ENCODE results near the gene FARP2.
"Not testable (repeated sequence)": the region's sequence is repeated elsewhere in the genome, so short reads cannot be mapped to it uniquely, and the experiment has no call there.

Gene FARP2

DNA sequence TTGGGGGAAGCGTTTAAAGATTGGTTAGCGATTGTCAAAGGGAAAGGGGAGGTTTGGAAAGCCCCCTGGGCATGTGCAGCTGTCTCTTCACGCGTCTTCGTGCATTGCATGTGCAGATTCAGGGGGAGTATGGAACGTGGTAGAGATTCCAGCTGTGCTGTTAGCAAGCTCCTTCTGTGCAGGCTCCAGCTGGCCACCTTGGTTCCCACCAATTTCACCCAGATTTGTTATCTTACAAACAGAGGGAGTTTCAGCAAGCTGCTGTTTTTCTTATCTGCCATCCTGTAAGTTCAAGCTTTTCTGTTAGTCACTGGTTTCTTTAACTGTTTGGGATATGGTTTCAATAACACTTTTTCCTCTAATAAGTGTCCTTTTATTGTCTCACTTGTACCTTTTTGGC lies 30.4 kb downstream of the FARP2 start:
- in situ Hi-C loops (cut with HindIII; ENCODE audit: low sequenced_read_pairs): loop anchor here (5.0 kb wide), 2 partner anchors 41 to 96 kb away; no protein-coding TSS in a partner anchor
- TF ChIP-seq, protein P1, sequence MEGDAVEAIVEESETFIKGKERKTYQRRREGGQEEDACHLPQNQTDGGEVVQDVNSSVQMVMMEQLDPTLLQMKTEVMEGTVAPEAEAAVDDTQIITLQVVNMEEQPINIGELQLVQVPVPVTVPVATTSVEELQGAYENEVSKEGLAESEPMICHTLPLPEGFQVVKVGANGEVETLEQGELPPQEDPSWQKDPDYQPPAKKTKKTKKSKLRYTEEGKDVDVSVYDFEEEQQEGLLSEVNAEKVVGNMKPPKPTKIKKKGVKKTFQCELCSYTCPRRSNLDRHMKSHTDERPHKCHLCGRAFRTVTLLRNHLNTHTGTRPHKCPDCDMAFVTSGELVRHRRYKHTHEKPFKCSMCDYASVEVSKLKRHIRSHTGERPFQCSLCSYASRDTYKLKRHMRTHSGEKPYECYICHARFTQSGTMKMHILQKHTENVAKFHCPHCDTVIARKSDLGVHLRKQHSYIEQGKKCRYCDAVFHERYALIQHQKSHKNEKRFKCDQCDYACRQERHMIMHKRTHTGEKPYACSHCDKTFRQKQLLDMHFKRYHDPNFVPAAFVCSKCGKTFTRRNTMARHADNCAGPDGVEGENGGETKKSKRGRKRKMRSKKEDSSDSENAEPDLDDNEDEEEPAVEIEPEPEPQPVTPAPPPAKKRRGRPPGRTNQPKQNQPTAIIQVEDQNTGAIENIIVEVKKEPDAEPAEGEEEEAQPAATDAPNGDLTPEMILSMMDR (IDR thresholded peaks at IDR 0.05; ENCODE audit: low read depth, low read length, missing control alignments): no peak
- DNase-seq (ENCODE audit: low read depth): no peak
- no peak overlapping the region for H3K4me3 ChIP-seq (ENCODE audit: low read depth, low read length)

DNA sequence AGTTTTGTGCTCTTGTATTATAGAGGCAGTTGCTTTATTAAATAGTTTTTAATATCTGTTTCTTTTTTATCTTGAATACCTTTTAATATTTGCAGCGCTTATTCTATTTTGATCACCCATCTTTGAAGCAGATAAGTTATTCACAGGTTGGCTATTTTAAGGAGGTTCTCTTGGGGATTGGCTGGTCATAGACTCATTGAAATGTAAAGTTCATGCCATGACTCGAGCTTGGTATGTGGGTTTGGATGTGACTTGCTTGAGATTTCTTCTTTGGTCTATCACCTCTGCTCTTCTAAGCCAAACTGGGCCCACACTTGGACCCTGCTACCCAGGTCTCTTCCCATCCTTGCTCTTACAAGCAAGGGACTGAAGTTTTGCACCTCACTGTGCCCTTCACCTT lies 33.6 kb downstream of the FARP2 start:
- in situ Hi-C loops (cut with HindIII; ENCODE audit: low sequenced_read_pairs): loop anchor here (5.0 kb wide), 2 partner anchors 38 to 93 kb away; no protein-coding TSS in a partner anchor
- DNase-seq (ENCODE audit: low read depth): no peak
- TF ChIP-seq, protein P1 (IDR thresholded peaks at IDR 0.05; ENCODE audit: low read depth, low read length, missing control alignments): no peak
- H3K4me3 ChIP-seq (ENCODE audit: low read depth, low read length): no peak overlapping the region

DNA sequence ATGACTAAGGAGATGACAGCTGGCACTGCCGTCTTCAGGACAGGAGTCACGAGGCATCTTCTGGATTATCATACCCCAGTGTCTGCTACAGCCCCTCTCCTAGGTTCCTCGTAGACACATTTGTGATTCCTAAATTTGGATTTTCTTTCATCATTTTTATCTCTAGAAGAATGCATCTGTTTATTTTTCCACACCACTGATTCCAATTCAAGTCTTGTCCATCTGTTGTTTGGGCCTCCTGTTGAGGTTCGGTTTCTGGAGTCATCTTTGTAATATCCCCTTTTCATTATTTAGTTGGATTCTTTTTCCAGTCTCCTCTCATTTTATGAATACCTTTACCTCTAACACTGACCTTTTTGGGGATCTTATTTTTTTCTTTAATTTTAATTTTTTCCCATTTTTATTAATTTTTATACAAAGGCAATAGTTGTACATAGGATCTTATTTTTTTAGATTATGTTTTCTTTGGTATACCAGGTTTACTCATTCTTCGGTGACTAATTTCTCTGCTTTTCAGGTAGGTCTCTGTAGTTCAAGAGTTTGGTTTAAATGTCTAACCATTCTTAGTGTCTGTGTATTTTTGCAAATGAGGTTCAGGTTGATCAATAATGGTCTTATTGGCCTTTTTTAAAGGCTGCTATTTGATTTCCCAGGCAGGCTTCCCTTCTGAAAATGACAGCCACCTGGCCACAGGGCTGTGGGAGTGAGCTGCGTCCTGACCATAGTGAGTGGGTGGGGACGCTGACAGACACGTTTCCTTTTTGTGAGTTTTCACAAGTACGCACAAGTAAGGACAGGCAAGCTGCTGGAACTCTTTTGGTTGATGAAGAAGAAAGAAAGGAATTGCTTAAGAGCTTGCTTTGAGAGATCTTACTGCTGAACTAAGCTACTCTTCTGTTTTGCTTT lies 34.5 kb downstream of the FARP2 start:
- in situ Hi-C loops (cut with HindIII; ENCODE audit: low sequenced_read_pairs): no loop called here
- H3K4me3 ChIP-seq (ENCODE audit: low read depth, low read length): no peak overlapping the region
- TF ChIP-seq, protein P1 (IDR thresholded peaks at IDR 0.05; ENCODE audit: low read depth, low read length, missing control alignments): no peak
- no peak for DNase-seq (ENCODE audit: low read depth)

DNA sequence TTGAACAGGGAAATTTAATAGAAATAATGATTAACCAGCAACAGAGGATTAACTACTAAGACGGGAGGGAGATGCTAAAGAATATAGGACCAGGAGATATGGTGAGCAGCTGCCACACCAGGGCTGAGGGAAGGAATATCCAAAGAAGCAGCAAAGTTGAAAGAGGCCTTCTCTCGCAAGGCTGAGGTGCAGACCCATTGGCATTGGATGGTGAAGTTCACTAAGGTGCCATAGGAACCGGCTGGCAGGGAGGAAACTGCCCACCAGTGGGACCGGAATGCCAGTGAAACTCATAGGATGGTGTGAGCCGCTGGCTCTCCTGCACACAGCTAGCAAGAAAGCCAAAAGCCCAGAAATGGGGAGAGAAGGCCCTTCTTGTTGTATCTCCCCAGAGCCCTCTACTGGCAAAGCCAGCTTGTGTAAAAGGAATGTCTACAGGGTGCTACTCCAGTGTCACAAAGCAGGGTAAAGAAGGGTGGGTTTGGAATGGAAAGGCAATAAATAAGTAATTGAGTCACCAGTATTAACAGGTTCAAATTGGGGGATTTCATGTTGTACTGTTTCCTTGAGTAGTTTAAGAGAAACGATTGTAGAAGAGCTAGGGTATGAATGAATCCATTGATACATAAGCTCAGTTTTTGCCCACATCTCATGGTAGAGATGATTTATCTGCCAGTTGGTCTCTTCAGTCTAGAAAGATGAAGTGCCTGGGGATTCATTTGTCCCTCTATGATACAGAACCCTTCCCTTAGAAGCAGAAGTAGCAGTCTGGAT lies 36.0 kb downstream of the FARP2 start:
- in situ Hi-C loops (cut with HindIII; ENCODE audit: low sequenced_read_pairs): no loop called here
- no peak overlapping the region for H3K4me3 ChIP-seq (ENCODE audit: low read depth, low read length)
- DNase-seq (ENCODE audit: low read depth): no peak
- TF ChIP-seq, protein P1 (IDR thresholded peaks at IDR 0.05; ENCODE audit: low read depth, low read length, missing control alignments): peak; percentile 37

DNA sequence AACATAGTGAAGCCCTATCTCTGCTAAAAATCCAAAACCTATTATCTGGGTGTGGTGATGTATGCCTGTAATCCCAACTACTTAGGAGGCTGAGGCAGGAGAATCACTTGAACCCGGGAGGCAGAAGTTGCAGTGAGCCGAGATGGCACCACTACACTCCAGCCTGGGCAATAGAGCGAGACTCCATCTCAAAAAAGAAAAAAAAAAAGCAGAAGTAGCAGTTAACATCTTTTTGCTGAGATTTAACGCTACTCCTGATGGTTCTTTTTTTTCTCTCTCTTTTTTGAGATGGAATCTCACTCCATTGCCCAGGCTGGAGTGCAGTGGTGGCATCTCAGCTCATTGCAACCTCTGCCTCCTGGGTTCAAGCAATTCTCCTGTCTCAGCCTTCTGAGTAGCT lies 36.7 kb downstream of the FARP2 start:
- in situ Hi-C loops (cut with HindIII; ENCODE audit: low sequenced_read_pairs); DNase-seq (ENCODE audit: low read depth); H3K4me3 ChIP-seq (ENCODE audit: low read depth, low read length): not testable (repeated sequence)

DNA sequence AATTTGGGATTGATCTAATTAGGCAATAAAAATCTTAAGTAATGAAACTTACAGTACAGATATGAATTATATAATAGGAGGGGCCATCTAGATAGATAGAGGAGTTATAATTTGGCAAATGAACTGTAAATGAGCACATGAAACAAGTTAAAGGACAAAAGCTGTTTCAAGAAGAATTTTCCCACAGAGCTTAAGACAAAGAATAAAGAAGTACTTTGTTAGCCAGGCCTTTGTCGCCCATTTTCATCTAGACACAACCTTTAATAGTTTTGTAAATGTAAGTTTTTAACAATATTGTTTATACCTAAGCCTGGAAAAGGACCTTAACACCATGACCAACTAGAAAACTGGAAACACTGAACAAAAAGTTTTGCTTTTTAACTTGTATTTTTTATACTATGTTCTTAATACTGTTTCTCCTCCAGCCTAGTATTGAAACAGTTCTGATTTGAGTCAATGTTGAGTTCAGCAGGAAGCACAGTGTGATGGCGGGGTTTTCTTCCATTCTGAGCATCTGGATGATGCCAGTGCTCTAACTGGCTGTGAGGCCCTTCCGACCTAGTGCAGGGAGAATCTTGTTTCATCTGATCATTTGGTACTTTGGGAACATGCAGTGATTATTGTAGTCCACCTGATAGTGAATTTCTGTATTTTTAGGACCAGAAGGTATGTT lies 37.6 kb downstream of the FARP2 start:
- no peak for DNase-seq (ENCODE audit: low read depth)
- TF ChIP-seq, protein P1 (IDR thresholded peaks at IDR 0.05; ENCODE audit: low read depth, low read length, missing control alignments): no peak
- in situ Hi-C loops (cut with HindIII; ENCODE audit: low sequenced_read_pairs): no loop called here
- H3K4me3 ChIP-seq (ENCODE audit: low read depth, low read length): no peak overlapping the region

DNA sequence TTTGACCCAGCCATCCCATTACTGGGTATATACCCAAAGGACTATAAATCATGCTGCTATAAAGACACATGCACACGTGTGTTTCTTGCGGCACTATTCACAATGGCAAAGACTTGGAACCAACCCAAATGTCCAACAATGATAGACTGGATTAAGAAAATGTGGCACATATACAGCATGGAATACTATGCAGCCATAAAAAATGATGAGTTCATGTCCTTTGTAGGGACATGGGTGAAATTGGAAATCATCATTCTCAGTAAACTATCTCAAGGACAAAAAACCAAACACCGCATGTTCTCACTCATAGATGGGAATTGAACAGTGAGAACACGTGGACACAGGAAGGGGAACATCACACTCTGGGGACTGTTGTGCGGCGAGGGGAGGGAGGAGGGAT lies 40.7 kb downstream of the FARP2 start:
- DNase-seq (ENCODE audit: low read depth); H3K4me3 ChIP-seq (ENCODE audit: low read depth, low read length); in situ Hi-C loops (cut with HindIII; ENCODE audit: low sequenced_read_pairs): not testable (repeated sequence)

Measured in astrocyte of the cerebellum (primary cell).